ENCODE measurements around the gene CACNG5.

CACNG5 gene

GRCh38 chr17:66909804-66910373 is 75.0 kb downstream of the CACNG5 start:
- DNase-seq: no peak

DNA sequence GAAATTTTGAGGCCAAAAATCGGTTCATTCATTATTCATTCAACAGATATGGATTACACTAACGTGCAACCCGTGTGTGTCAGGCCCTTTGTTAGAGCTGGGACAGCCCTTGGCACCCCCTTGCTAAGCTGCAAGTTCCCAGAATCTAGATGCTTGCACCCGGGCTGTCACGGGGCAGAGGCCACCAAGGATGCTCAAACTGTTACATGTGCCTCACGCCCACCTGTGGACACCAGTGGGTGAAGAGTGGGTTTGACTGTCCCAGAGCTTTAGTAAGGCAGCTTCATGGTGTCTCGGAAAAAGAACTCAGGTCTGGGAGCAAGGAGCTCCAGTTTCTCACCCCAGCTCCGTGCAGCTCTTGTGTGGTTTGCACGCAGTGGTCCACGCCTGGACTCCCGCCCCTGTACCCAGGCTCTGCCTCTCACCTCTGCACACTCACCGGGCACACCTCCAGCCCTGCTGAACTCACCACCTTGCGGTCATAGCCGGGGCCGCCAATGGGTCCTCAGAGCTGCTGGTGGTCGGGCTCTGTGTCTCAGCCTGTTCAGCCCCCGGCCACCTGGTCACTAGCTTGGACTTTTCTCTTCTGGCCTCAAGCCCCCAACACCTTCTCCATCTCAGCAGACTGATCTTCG is 75.9 kb downstream of the CACNG5 start:
- no peak for DNase-seq

DNA sequence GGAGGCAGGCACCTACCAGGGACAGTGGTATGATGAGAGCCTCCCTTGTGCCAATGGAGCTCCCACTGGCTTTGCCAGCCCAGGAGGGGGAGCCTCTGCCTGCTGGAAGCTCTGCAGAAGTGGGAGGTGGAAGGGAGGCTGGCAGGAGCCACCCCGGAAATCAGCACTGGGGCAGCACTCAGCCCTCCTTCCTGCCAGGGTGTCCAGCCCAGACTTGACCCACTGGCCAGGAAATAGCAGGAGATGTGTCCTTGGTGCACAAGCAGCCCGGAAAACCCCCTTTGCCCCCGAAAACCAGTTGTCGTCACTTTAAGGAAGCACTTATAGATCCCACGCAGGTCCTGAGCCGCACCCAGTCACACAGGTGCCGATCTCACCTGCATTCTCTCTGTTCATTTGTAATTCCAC is 80.3 kb downstream of the CACNG5 start:
- peak; percentile 4 to 8 for DNase-seq

- no peak for DNase-seq
Observed at GRCh38 chr17:66915792-66916191, 80.9 kb downstream of the CACNG5 start.

- DNase-seq: no peak
Observed at GRCh38 chr17:66916946-66917345, 82.0 kb downstream of the CACNG5 start.

GRCh38 chr17:66918896-66919295 is 84.0 kb downstream of the CACNG5 start:
- DNase-seq: no peak

DNA sequence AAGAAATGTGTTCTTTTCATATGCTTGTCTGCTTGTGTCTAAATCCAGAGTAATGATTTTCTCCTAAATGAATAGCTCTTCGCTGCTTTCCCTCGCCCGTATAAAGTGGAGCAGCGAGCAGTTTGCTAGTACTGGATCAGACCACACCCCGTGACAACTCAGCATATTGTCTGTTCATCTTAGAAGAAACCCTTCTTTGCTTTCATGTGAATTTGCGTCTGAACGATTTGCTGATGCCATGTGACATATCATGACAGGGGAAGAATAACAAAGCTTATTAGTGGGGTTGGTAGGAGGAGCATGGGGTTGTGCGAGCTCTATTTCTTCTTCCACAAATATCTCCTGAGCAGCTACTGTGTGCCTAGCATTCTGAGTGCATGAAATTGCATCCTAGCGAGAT is 85.5 kb downstream of the CACNG5 start:
- no peak for DNase-seq

DNA sequence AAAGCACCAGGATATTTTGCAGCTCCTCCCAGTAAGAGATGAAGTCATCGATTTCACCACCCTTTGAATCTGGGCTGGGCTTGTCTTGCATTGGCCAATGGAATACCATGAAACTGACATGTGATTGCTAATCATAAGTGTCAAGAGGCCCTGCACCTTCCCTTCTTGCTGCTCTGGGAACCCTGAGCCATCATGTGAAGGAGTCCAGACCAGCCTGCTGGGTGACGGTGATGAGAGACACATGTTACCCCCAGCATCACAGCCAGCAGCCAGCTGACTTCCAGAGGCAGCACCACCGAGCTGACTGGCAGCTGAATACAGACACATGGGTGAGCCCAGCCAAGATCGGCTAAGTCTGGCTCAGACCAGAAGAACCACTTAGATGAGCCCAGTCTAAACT is 86.0 kb downstream of the CACNG5 start:
- DNase-seq: no peak

- DNase-seq: no peak
Observed at GRCh38 chr17:66923886-66924285, 89.0 kb downstream of the CACNG5 start.

DNA sequence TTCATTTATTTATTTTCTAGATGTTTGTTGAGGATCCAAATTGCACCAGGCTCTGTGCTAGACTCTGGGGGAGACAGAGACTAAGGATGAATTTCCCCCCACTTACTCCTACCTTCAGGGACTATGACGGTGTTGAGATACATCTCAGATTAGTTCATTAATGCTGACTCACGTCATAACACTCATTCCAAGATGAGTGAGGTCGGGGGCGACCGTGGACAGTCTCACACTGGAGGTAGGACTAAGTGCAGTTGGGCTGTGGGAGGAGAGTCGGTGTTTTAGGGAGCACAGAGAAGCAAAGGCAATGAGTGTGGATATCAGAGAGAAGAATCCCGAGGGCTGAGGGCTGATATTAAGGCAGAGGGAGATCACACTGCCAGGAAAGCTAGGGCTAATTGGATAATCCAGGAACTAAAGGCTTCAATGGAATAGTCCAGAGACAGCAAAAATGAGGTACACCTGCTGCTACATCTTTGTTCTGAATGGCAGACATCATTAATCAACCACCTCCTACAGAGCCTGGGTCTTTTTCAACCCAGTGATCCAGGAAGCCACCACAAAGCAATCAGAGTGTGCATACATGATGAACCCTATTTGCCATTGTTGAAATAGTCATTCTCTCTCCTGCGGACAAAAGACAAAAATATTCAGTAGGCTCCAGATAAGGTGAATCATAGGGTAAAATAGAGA is 91.0 kb downstream of the CACNG5 start:
- DNase-seq: no peak

GRCh38 chr17:66928949-66929348 is 94.0 kb downstream of the CACNG5 start:
- no peak for DNase-seq

DNA sequence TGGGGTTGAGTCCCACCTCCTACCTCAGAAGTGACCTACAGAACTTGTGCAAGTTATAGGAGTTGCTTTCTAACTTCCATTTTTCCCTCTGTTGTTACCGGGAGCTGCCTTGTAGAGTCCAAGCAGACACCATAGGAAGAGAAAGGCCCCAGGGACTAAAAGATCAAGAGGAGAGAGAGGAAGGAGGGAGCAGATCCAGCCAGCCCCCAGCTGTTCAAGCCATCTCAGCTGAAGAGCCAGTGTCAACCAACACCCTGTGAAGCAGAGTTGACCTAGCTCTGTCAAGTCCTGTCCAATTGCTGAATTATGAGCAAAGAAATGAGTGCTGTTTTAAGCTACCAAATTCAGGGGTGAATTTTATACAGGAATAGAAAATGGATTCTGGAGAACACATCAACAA is 94.7 kb downstream of the CACNG5 start:
- no peak for DNase-seq

DNA sequence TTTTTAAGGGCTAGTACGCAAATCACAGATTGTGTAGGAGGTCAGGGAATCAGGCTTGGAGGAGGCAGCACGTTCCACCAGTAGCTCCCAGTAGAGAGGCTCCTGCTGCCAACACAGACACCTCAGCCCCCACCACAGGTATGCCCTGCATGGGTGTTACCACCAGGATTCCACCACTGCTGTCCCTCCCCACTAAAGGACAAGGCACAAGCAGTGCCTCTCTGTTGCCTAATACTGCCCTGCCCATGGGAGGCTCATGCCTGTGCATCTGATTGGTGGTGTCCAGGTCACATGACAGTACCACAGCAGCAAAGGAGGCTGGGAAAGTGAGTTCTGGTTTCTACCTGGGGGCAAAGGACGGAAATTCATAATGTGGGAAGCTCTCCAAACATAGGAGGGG is 96.0 kb downstream of the CACNG5 start:
- no peak for DNase-seq

- no peak for DNase-seq
Observed at GRCh38 chr17:66932311-66932710, 97.4 kb downstream of the CACNG5 start.

- DNase-seq: no peak
Observed at GRCh38 chr17:66934040-66934439, 99.1 kb downstream of the CACNG5 start.

Data from Kasumi-1 (cell line).